Kidney (tissue), 14 donors: ENCODE results near the gene CLDN11. TPM values are rescaled to one million over a fixed set of nuclear protein-coding genes. Genes with fewer than 3 reads are reported as not detected.

ENCODE experiments used
- DNase-seq, 5 donors: peaks; one replicate each; pipeline ENCODE4 v3.0.0-alpha.2; 2013 to 2020
- FAIRE-seq: peaks from 2 replicates; lab custom pipeline; 2012; peaks lifted over from hg19 to GRCh38; lab: Jason Lieb, UNC
- H3K27ac ChIP-seq, 2 donors: one replicate each; pipeline ENCODE4 v1.7.0; 2013; ENCODE audit warnings: low read depth in 2 of 2, low read length in 2 of 2, inconsistent platforms in 1 of 2
- H3K27me3 ChIP-seq: one replicate; pipeline ENCODE4 v1.7.1; 2013; ENCODE audit warnings: low read length, inconsistent platforms; ENCODE audit not compliant: control insufficient read depth, insufficient read depth
- H3K36me3 ChIP-seq, 3 donors: one replicate each; pipeline versions ENCODE4 v1.7.0 to v1.7.1; 2013; ENCODE audit warnings: low read length in 3 of 3, control low read depth in 1 of 3, inconsistent platforms in 1 of 3; ENCODE audit not compliant: insufficient read depth in 3 of 3, control insufficient read depth in 2 of 3
- H3K4me1 ChIP-seq, 3 donors: one replicate each; pipeline versions ENCODE4 v1.7.0 to v1.7.1; 2013; ENCODE audit warnings: low read length in 3 of 3, inconsistent platforms in 1 of 3, low read depth in 1 of 3; ENCODE audit not compliant: control insufficient read depth in 2 of 3, insufficient read depth in 2 of 3
- H3K4me3 ChIP-seq, 3 donors: one replicate each; pipeline versions ENCODE4 v1.7.0 to v1.8.1; 2013; ENCODE audit warnings: low read length in 3 of 3, control low read depth in 1 of 3, inconsistent platforms in 1 of 3
- H3K9ac ChIP-seq, 3 donors: one replicate each; pipeline versions ENCODE4 v1.7.0 to v1.7.1; 2013; ENCODE audit warnings: low read length in 3 of 3, control low read depth in 1 of 3, inconsistent platforms in 1 of 3
- H3K9me3 ChIP-seq, 3 donors: one replicate each; pipeline versions ENCODE4 v1.7.0 to v1.7.1; 2013; ENCODE audit warnings: low read length in 3 of 3, control low read depth in 1 of 3, inconsistent platforms in 1 of 3; ENCODE audit not compliant: control insufficient read depth in 2 of 3, insufficient read depth in 1 of 3
- CTCF ChIP-seq: IDR thresholded peaks from 3 replicates; pipeline ENCODE4 v1.5.1; 2012; ENCODE audit warnings: mild to moderate bottlenecking, moderate library complexity, borderline replicate concordance; ENCODE audit not compliant: insufficient read depth; ENCODE audit errors: extremely low read depth
- intact Hi-C: fragments of 100-400 bp; cut with DNase I; formaldehyde crosslinking; loops from one replicate; pipeline ENCODE4 v1.11.1; 2022
- polyA plus RNA-seq: library from polyadenylated mRNA; stranded (reverse); fragments of 350-450 nt; fragmentation: Illumina TruSeq; extraction: RNeasy Lipid Tissue Mini Kit (QIAGEN cat#74804); gene quantifications from one replicate; pipeline ENCODE4 v1.2.3, GENCODE V29; 2014; ENCODE audit warnings: low read depth, low replicate concordance; ENCODE audit not compliant: insufficient read depth
- total RNA-seq: library from RNA; stranded (reverse); fragmentation: NEBNext Ultra II Directional; extraction: Animal tissue kit (Norgen Biotek cat#: 25700); gene quantifications from one replicate; pipeline ENCODE4 v1.2.1, GENCODE V29; 2021
- donor health status: control.
- donor health status: control.
- donor health status: control.
- donor health status: control.
- donor health status: control.
- donor health status: DM: yes; HTN: yes; CAD: no.
- donor health status: Normal renal cell carcinoma (clear cell type).

Gene CLDN11
- total and polyA plus RNA-seq, 2 donors from 2014 or later, result 1.6 to 2.4 TPM

- TF ChIP-seq CTCF, result no peak
- Histone ChIP-seq H3K4me1 (peaks cover 0 to 7% (median 5%) of the 10 kb centered on the region in 3 donors), H3K36me3 (no peaks in the 10 kb centered on the region), H3K9ac (peak overlapping the region in 2 of 3 donors; percentile 7 to 63), H3K4me3 (peak overlapping the region in 2 of 3 donors; percentile 46 to 68), H3K27ac (no peak overlapping the region), H3K9me3 (no peaks in the 10 kb centered on the region), H3K27me3 (peaks cover 4% of the 10 kb centered on the region)
- intact Hi-C loops, result no loop called here
- FAIRE-seq (no peak), DNase-seq (peak; percentile 56 to 78 (median 75))
These were observed 954 bp downstream of the CLDN11 start for GRCh38 chr3:170419557-170420087.

GRCh38 chr3:170420307-170420821 is 1.7 kb downstream of the CLDN11 start:
- no peaks in the 10 kb centered on the region for H3K9me3 ChIP-seq
- H3K36me3 ChIP-seq, result no peaks in the 10 kb centered on the region
- peak overlapping the region in 1 of 3 donors; percentile 61 for H3K9ac ChIP-seq
- intact Hi-C loops, result no loop called here
- H3K27ac ChIP-seq, result peak overlapping the region in 1 of 2 donors; percentile 3
- FAIRE-seq (no peak), DNase-seq (peak in 3 of 5 donors; percentile 17 to 52 (median 29))
- peaks cover 4% of the 10 kb centered on the region for H3K27me3 ChIP-seq
- peak overlapping the region in 2 of 3 donors; percentile 21 to 68 for H3K4me3 ChIP-seq
- peaks cover 0 to 7% (median 5%) of the 10 kb centered on the region in 3 donors for H3K4me1 ChIP-seq
- no peak for TF ChIP-seq CTCF

GRCh38 chr3:170421111-170421641 is 2.5 kb downstream of the CLDN11 start:
- Histone ChIP-seq H3K27me3 (peaks cover 4% of the 10 kb centered on the region), H3K4me1 (peaks cover 0 to 7% (median 5%) of the 10 kb centered on the region in 3 donors), H3K9me3 (no peaks in the 10 kb centered on the region), H3K9ac (peak overlapping the region in 1 of 3 donors; percentile 39), H3K4me3 (peak overlapping the region in 1 of 3 donors; percentile 64), H3K36me3 (no peaks in the 10 kb centered on the region), H3K27ac (no peak overlapping the region)
- FAIRE-seq (no peak), DNase-seq (peak in 1 of 5 donors; percentile 36)
- intact Hi-C loops, result no loop called here
- TF ChIP-seq CTCF, result no peak
